H1 (cell line): ENCODE results near the gene FPR3.

Source experiments
- CHD2 ChIP-seq: IDR thresholded peaks from 2 replicates; pipeline ENCODE4 v1.6.1; 2012; ENCODE audit warnings: low read length, improper control_type of control experiment
- EP300 ChIP-seq, 2 experiments: IDR thresholded peaks; 1 replicate in 1 of 2; 2 replicates in 1 of 2; pipeline ENCODE4 v1.6.1; 2011 to 2012; ENCODE audit warnings: low read depth in 2 of 2, low read length in 2 of 2, mild to moderate bottlenecking in 2 of 2, borderline replicate concordance in 1 of 2, inconsistent platforms in 1 of 2, moderate library complexity in 1 of 2
- HDAC6 ChIP-seq: IDR thresholded peaks from one replicate; pipeline ENCODE4 v1.7.1; 2012; ENCODE audit warnings: low read depth, mild to moderate bottlenecking, inconsistent platforms, low read length, moderate library complexity
- JUND ChIP-seq: IDR thresholded peaks from 2 replicates; pipeline ENCODE4 v1.6.1; 2011; ENCODE audit warnings: mild to moderate bottlenecking, improper control_type of control experiment, low read length
- POLR2A ChIP-seq, 2 experiments: IDR thresholded peaks; 1 replicate in 1 of 2; 2 replicates in 1 of 2; pipeline ENCODE4 v1.6.1; 2011; ENCODE audit warnings: low read depth in 2 of 2, low read length in 2 of 2, mild to moderate bottlenecking in 2 of 2; ENCODE audit errors: control extremely low read depth in 1 of 2
- POLR2AphosphoS5 ChIP-seq: IDR thresholded peaks from 2 replicates; pipeline ENCODE4 v1.6.1; 2011; ENCODE audit warnings: low read depth, low read length
- RAD21 ChIP-seq, 2 experiments: IDR thresholded peaks in 1 of 2; conservative IDR thresholded peaks in 1 of 2; 2 replicates each; pipeline ENCODE4 v1.6.1; 2011; ENCODE audit warnings: low read depth in 2 of 2, low read length in 2 of 2, improper control_type of control experiment in 1 of 2, inconsistent platforms in 1 of 2, mild to moderate bottlenecking in 1 of 2, moderate library complexity in 1 of 2
- SP2 ChIP-seq: IDR thresholded peaks from 2 replicates; pipeline ENCODE4 v1.6.1; 2012; ENCODE audit warnings: mild to moderate bottlenecking, low read length, inconsistent platforms
- TCF12 ChIP-seq: IDR thresholded peaks from 2 replicates; pipeline ENCODE4 v1.6.1; 2011; ENCODE audit warnings: low read depth, mild to moderate bottlenecking, low read length
- TF ChIP-seq, protein P1 (sequence below), 3 experiments: IDR thresholded peaks; 1 replicate in 2 of 3; 2 replicates in 1 of 3; pipeline versions ENCODE4 v1.5.1 to v1.6.1; 2011; ENCODE audit warnings: low read length in 3 of 3, mild to moderate bottlenecking in 3 of 3, inconsistent platforms in 2 of 3, low read depth in 1 of 3, moderate library complexity in 1 of 3; ENCODE audit not compliant: insufficient read depth in 1 of 3; ENCODE audit errors: control extremely low read depth in 1 of 3

DNA sequence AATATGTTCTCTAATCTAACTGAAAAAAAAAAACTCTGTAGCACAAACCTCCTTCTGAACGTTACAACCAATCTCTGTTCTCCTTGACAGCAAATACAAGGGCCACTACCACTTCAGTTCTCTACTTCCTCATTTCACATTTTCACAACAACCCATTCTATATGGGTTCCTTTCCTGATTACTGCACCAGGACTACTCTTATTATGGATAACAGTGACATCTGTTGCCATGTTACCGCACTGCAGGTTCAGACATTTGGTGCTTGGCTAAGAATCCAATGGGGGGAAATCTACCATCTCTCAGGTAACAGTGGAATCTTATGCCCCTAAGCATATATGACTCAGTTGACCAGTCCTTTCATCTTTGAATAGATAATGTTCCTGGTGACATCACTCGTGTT lies 11.6 kb upstream of the FPR3 start:
- TF ChIP-seq, protein P1, sequence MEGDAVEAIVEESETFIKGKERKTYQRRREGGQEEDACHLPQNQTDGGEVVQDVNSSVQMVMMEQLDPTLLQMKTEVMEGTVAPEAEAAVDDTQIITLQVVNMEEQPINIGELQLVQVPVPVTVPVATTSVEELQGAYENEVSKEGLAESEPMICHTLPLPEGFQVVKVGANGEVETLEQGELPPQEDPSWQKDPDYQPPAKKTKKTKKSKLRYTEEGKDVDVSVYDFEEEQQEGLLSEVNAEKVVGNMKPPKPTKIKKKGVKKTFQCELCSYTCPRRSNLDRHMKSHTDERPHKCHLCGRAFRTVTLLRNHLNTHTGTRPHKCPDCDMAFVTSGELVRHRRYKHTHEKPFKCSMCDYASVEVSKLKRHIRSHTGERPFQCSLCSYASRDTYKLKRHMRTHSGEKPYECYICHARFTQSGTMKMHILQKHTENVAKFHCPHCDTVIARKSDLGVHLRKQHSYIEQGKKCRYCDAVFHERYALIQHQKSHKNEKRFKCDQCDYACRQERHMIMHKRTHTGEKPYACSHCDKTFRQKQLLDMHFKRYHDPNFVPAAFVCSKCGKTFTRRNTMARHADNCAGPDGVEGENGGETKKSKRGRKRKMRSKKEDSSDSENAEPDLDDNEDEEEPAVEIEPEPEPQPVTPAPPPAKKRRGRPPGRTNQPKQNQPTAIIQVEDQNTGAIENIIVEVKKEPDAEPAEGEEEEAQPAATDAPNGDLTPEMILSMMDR (IDR thresholded peaks at IDR 0.05; ENCODE audit: control extremely low read depth in 1 of 3, insufficient read depth in 1 of 3, low read depth in 1 of 3, low read length in 3 of 3): peak in 2 of 3 experiments; percentile 46 to 49; a peak in 3 of 4 replicates
- TF ChIP-seq EP300 (IDR thresholded peaks at IDR 0.05; ENCODE audit: borderline replicate concordance in 1 of 2, low read depth in 2 of 2, low read length in 2 of 2) (no peak), TCF12 (no peak), POLR2AphosphoS5 (no peak), POLR2A (IDR thresholded peaks at IDR 0.05; ENCODE audit: control extremely low read depth in 1 of 2, low read depth in 2 of 2, low read length in 2 of 2) (no peak), RAD21 (IDR thresholded peaks at IDR 0.05 in 1 of 2, conservative IDR thresholded peaks at IDR 0.05 in 1 of 2; ENCODE audit: low read depth in 2 of 2, low read length in 2 of 2) (peak; percentile 63 to 74), CHD2 (no peak), JUND (no peak), HDAC6 (no peak), SP2 (no peak)
